Skeletal muscle tissue (tissue), 4 donors: Measurements from ENCODE around the gene ERC2. TPM values are rescaled to one million over a fixed set of nuclear protein-coding genes. Genes with fewer than 3 reads are reported as not detected.

ENCODE experiments used
- H3K27ac ChIP-seq: one replicate; pipeline ENCODE4 v1.7.0; 2013; ENCODE audit warnings: mild to moderate bottlenecking, low read depth, low read length, inconsistent platforms
- H3K27me3 ChIP-seq, 3 donors: one replicate each; pipeline ENCODE4 v1.7.0; 2013; ENCODE audit warnings: low read length in 3 of 3; ENCODE audit not compliant: control insufficient read depth in 3 of 3, insufficient read depth in 3 of 3
- H3K36me3 ChIP-seq, 3 donors: one replicate each; pipeline ENCODE4 v1.7.0; 2013; ENCODE audit warnings: low read length in 3 of 3; ENCODE audit not compliant: control insufficient read depth in 3 of 3, insufficient read depth in 3 of 3
- H3K4me1 ChIP-seq, 3 donors: one replicate each; pipeline ENCODE4 v1.7.0; 2013; ENCODE audit warnings: low read length in 3 of 3, mild to moderate bottlenecking in 3 of 3; ENCODE audit not compliant: control insufficient read depth in 3 of 3, insufficient read depth in 3 of 3
- H3K4me3 ChIP-seq, 3 donors: one replicate each; pipeline ENCODE4 v1.7.0; 2013; ENCODE audit warnings: low read length in 3 of 3
- H3K9ac ChIP-seq, 3 donors: one replicate each; pipeline ENCODE4 v1.7.0; 2013; ENCODE audit warnings: low read length in 3 of 3, mild to moderate bottlenecking in 3 of 3, moderate library complexity in 2 of 3, low read depth in 1 of 3
- H3K9me3 ChIP-seq, 3 donors: one replicate each; pipeline ENCODE4 v1.7.0; 2013; ENCODE audit warnings: low read length in 3 of 3; ENCODE audit not compliant: control insufficient read depth in 3 of 3
- total RNA-seq: library from RNA; depleted of rRNA; stranded (reverse); fragments of >200 nt; gene quantifications from one replicate; pipeline ENCODE4 v1.2.3, GENCODE V29; 2014
- donor health status: Osteomylitis.

Gene ERC2
- total RNA-seq, 1 donor from 2014 or later: 1.0 TPM

GRCh38 chr3:55771503-55771902 lies 696.8 kb downstream of the ERC2 start:
- no peaks in the 10 kb centered on the region for H3K36me3 ChIP-seq
- no peaks in the 10 kb centered on the region for H3K27me3 ChIP-seq
- H3K9me3 ChIP-seq: no peaks in the 10 kb centered on the region
- no peak overlapping the region for H3K27ac ChIP-seq
- no peaks in the 10 kb centered on the region for H3K4me1 ChIP-seq
- no peak overlapping the region for H3K9ac ChIP-seq
- no peak overlapping the region for H3K4me3 ChIP-seq

- H3K9me3 ChIP-seq: no peaks in the 10 kb centered on the region
- H3K9ac ChIP-seq: no peak overlapping the region
- H3K27ac ChIP-seq: no peak overlapping the region
- H3K36me3 ChIP-seq: no peaks in the 10 kb centered on the region
- H3K27me3 ChIP-seq: no peaks in the 10 kb centered on the region
- no peaks in the 10 kb centered on the region for H3K4me1 ChIP-seq
- H3K4me3 ChIP-seq: no peak overlapping the region
These were observed 698.2 kb downstream of the ERC2 start for GRCh38 chr3:55770077-55770476.

DNA sequence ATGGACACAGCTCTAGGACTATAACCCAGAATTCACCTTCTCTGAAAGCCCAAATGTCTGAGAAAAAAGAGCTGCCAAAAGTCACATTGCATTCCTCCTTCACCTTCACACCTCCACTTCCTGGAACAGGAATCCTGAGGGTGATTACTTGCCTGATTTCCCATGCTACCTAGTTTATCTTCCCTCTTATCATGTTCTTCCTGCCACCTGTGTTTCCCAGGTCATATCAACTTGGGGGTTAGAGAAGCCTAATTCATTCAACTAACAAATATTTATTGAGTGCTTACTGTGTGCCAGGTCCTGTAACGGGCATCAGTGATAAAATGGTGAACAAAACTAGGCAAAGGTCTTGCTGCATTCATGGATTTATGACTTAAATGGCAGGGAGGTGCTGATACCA lies 701.5 kb downstream of the ERC2 start:
- H3K27me3 ChIP-seq: no peaks in the 10 kb centered on the region
- no peaks in the 10 kb centered on the region for H3K4me1 ChIP-seq
- no peak overlapping the region for H3K9ac ChIP-seq
- H3K4me3 ChIP-seq: no peak overlapping the region
- H3K27ac ChIP-seq: no peak overlapping the region
- H3K36me3 ChIP-seq: no peaks in the 10 kb centered on the region
- no peaks in the 10 kb centered on the region for H3K9me3 ChIP-seq

DNA sequence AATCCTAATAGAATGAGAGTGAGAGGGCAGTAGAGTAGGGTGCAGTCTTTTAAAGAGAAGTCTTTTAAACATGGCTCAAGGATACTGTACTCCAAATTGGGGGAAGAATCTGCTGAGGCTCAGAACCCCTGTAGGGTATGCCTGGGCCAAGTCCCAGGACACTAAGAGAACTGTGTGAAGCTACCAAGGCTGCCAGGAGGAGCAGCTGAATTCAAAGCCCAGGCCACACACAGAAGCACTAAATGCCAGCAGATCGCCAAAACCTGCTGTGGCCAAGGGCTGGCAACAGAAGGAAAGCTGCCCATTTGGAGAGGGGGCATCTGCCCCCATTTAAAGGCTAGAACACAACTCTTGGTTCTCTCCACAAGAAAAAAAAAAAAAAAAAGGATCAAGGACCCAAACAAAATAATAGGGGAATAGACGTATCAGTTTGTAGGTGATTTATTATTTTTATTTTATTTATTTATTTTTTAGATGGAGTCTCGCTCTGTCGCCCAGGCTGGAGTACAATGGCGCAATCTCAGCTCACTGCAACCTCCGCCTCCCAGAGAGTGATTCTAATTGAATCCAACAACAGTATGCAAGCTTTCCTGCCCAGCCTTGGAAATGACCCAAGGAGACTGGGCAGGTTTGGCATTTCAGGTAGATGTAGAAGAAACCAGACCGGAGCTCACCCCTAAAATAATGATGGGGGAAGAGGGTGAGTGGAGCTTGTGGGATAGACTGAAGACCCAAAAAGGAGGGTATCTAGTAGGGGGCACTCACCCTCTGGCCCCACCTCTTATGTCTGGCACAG lies 702.2 kb downstream of the ERC2 start:
- no peaks in the 10 kb centered on the region for H3K36me3 ChIP-seq
- H3K9me3 ChIP-seq: no peaks in the 10 kb centered on the region
- no peak overlapping the region for H3K27ac ChIP-seq
- no peaks in the 10 kb centered on the region for H3K4me1 ChIP-seq
- no peaks in the 10 kb centered on the region for H3K27me3 ChIP-seq
- H3K9ac ChIP-seq: no peak overlapping the region
- no peak overlapping the region for H3K4me3 ChIP-seq

DNA sequence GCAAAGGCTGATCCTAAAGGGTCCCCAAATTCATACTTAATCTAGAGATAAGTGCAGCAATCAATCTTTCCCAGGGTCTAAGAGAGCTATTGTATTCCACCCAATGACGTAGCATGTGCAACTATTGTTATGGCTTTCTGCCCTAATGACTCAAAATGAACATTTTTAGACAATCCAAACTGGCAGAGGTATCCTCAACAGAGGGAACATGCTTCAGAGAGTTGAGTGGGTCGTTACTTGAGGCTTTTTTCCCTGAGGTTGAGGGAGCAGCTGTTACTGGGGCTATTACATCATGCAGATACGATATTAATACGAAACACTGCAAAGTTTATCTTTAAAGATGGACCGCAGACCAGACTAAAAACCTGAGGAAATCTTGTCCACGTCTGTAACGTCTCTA lies 702.9 kb downstream of the ERC2 start:
- H3K4me3 ChIP-seq: no peak overlapping the region
- H3K27ac ChIP-seq: no peak overlapping the region
- H3K4me1 ChIP-seq: no peaks in the 10 kb centered on the region

GRCh38 chr3:55756976-55757375 lies 711.3 kb downstream of the ERC2 start:
- H3K4me3 ChIP-seq: no peak overlapping the region
- no peak overlapping the region for H3K27ac ChIP-seq
- H3K9me3 ChIP-seq: no peaks in the 10 kb centered on the region
- H3K9ac ChIP-seq: no peak overlapping the region
- H3K4me1 ChIP-seq: no peaks in the 10 kb centered on the region
- no peaks in the 10 kb centered on the region for H3K36me3 ChIP-seq
- H3K27me3 ChIP-seq: peaks cover 0 to 3% (median 0%) of the 10 kb centered on the region in 3 donors

More for the DNA sequence above, 702.9 kb downstream of the ERC2 start:
- H3K27me3 ChIP-seq: no peaks in the 10 kb centered on the region
- H3K9ac ChIP-seq: no peak overlapping the region
- H3K36me3 ChIP-seq: no peaks in the 10 kb centered on the region
- H3K9me3 ChIP-seq: no peaks in the 10 kb centered on the region

DNA sequence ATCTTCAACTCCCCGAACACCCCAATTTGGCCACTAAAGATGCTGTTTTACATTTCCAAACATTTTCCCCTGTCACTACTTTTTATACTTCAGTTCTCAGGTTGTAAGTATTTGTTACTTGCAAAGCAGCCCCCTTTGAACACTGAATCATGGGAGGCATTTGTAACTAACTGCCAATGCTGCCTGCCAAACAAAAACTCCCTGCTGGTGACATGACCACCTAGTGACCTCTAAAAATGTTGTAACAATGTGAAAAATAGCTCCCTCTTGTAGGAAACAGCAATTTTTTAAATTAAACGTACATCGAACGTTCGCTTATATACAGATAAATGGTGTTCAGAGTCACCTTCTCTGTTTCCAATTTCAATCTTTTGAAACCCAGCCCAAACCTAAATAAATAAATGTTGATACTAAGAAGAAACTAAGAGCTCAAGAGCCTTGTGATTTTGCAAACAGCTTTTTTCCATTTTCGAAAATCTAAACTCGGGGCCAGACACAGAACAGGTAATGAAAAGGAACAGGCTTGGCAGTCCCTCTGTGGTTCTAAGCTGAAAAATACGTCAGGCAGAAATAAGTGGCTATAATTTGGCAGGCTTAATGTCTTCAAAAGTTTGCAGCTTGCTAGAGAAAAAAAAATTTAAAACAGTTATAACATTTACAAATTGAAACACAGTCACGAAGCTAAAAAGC lies 712.6 kb downstream of the ERC2 start:
- Histone ChIP-seq H3K9ac (no peak overlapping the region), H3K36me3 (no peaks in the 10 kb centered on the region), H3K27me3 (peaks cover 0 to 3% (median 0%) of the 10 kb centered on the region in 3 donors), H3K27ac (no peak overlapping the region), H3K4me1 (no peaks in the 10 kb centered on the region), H3K9me3 (no peaks in the 10 kb centered on the region), H3K4me3 (no peak overlapping the region)

- Histone ChIP-seq H3K36me3 (no peaks in the 10 kb centered on the region), H3K9ac (no peak overlapping the region), H3K4me1 (no peaks in the 10 kb centered on the region), H3K9me3 (no peaks in the 10 kb centered on the region), H3K4me3 (no peak overlapping the region), H3K27me3 (peaks cover 0 to 3% (median 0%) of the 10 kb centered on the region in 3 donors), H3K27ac (no peak overlapping the region)
These were observed 715.4 kb downstream of the ERC2 start for GRCh38 chr3:55752911-55753310.

DNA sequence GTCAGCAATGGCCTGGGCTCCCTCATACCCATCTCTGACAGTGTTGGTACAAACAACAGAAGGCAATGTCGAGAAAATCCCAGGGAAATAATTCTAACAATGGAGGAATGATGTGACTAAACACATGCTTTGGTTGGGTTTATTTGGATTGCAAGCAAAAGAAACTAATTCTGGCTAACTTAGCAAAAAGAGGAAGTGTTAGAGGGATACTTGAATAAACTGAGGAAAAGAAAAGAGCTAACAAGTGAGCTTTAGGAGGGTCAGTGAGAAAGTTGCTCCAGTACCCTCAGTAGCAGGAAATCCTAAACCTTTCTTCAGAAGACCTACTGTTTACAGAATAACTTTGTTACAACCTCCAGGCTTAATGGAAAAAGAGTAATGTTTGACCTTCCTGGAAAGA lies 716.5 kb downstream of the ERC2 start:
- Histone ChIP-seq H3K4me1 (no peaks in the 10 kb centered on the region), H3K27me3 (peaks cover 0 to 3% (median 0%) of the 10 kb centered on the region in 3 donors), H3K9me3 (no peaks in the 10 kb centered on the region), H3K27ac (no peak overlapping the region), H3K9ac (no peak overlapping the region), H3K36me3 (no peaks in the 10 kb centered on the region), H3K4me3 (no peak overlapping the region)

GRCh38 chr3:55750525-55750924 lies 717.7 kb downstream of the ERC2 start:
- no peaks in the 10 kb centered on the region for H3K9me3 ChIP-seq
- no peak overlapping the region for H3K9ac ChIP-seq
- H3K4me3 ChIP-seq: no peak overlapping the region
- H3K27me3 ChIP-seq: peaks cover 0 to 3% (median 0%) of the 10 kb centered on the region in 3 donors
- H3K27ac ChIP-seq: no peak overlapping the region
- H3K4me1 ChIP-seq: no peaks in the 10 kb centered on the region
- H3K36me3 ChIP-seq: no peaks in the 10 kb centered on the region
